Measurements from ENCODE around the gene DDX51.

- TF ChIP-seq EZH2phosphoT487 (IDR thresholded peaks at IDR 0.05; ENCODE audit: borderline replicate concordance) (no peak), CTCF (conservative IDR thresholded peaks at IDR 0.05; ENCODE audit: low read length) (no peak)
These were observed 15.9 kb upstream of the DDX51 start for GRCh38 chr12:132160016-132160415.
